SU-DHL-6 (cell line): Measurements from ENCODE around the gene ELMO1.

Source experiments
- H2AFZ ChIP-seq: fragments of 200-600 bp; sonication (generic); 2 replicates; pipeline ENCODE4 v1.6.1; 2014; ENCODE audit warnings: low read depth, mild to moderate bottlenecking, moderate library complexity, mixed read lengths, antibody characterized with exemption, low read length; ENCODE audit not compliant: severe bottlenecking
- H3F3A ChIP-seq: fragments of 200-600 bp; shearing (Covaris generic); 2 replicates; pipeline ENCODE4 v1.6.0; 2016; ENCODE audit warnings: antibody characterized with exemption, mild to moderate bottlenecking; ENCODE audit not compliant: insufficient read depth
- H3K27ac ChIP-seq: fragments of 200-600 bp; sonication (generic); 2 replicates; pipeline ENCODE4 v1.5.1; 2016; ENCODE audit warnings: low read depth, mild to moderate bottlenecking, low read length, moderate library complexity, mixed read lengths
- H3K27me3 ChIP-seq: fragments of 200-600 bp; sonication (generic), shearing (Covaris generic); 2 replicates; pipeline ENCODE4 v1.6.0; 2014; ENCODE audit warnings: mild to moderate bottlenecking, low read length
- H3K36me3 ChIP-seq: fragments of 200-600 bp; sonication (generic); 2 replicates; pipeline ENCODE4 v1.6.1; 2014; ENCODE audit warnings: mild to moderate bottlenecking, low read length, mixed read lengths
- H3K4me2 ChIP-seq: fragments of 300-600, 200-600 bp; shearing (Covaris generic), sonication (generic); 2 replicates; pipeline ENCODE4 v1.6.0; 2014; ENCODE audit warnings: low read length, low read depth, mild to moderate bottlenecking; ENCODE audit not compliant: poor library complexity, severe bottlenecking
- H3K4me3 ChIP-seq: fragments of 200-600 bp; sonication (generic); 2 replicates; pipeline ENCODE4 v1.5.1; 2014; ENCODE audit warnings: antibody characterized with exemption, low read length, mild to moderate bottlenecking, mixed read lengths; ENCODE audit not compliant: insufficient read depth, poor library complexity, severe bottlenecking
- H3K79me2 ChIP-seq: fragments of 200-600 bp; sonication (generic); 2 replicates; pipeline ENCODE4 v1.6.1; 2014; ENCODE audit warnings: mild to moderate bottlenecking, low read length, moderate library complexity; ENCODE audit not compliant: insufficient read depth
- H3K9ac ChIP-seq: fragments of 200-600 bp; sonication (generic); 2 replicates; pipeline ENCODE4 v1.7.0; 2014; ENCODE audit warnings: mild to moderate bottlenecking, low read length
- H3K9me2 ChIP-seq: fragments of 200-600 bp; sonication (generic); replicated peaks from 2 replicates; pipeline ENCODE4 v1.6.1; 2014; ENCODE audit warnings: low read length; ENCODE audit not compliant: insufficient read depth
- H3K9me3 ChIP-seq: fragments of 200-600 bp; sonication (generic); 2 replicates; pipeline ENCODE4 v1.6.1; 2014; ENCODE audit warnings: low read length, mixed read lengths; ENCODE audit not compliant: insufficient read depth
- H4K20me1 ChIP-seq: fragments of 200-600 bp; sonication (generic); 2 replicates; pipeline ENCODE4 v1.6.1; 2014; ENCODE audit warnings: low read depth, mild to moderate bottlenecking, antibody characterized with exemption, low read length, moderate library complexity, mixed read lengths
- CTCF ChIP-seq: fragments of 200-600 bp; sonication (generic); IDR thresholded peaks from one replicate; pipeline ENCODE4 v1.5.1; 2017; ENCODE audit warnings: antibody characterized with exemption, mild to moderate bottlenecking, low read length, moderate library complexity; ENCODE audit not compliant: insufficient read depth, poor library complexity, severe bottlenecking
- EZH2phosphoT487 ChIP-seq: fragments of 200-600 bp; sonication (generic), shearing (Covaris generic); conservative IDR thresholded peaks from 2 replicates; pipeline ENCODE4 v1.6.1; 2018; ENCODE audit warnings: mild to moderate bottlenecking, antibody characterized with exemption, low read length, moderate library complexity, mixed read lengths

The ELMO1 gene

DNA sequence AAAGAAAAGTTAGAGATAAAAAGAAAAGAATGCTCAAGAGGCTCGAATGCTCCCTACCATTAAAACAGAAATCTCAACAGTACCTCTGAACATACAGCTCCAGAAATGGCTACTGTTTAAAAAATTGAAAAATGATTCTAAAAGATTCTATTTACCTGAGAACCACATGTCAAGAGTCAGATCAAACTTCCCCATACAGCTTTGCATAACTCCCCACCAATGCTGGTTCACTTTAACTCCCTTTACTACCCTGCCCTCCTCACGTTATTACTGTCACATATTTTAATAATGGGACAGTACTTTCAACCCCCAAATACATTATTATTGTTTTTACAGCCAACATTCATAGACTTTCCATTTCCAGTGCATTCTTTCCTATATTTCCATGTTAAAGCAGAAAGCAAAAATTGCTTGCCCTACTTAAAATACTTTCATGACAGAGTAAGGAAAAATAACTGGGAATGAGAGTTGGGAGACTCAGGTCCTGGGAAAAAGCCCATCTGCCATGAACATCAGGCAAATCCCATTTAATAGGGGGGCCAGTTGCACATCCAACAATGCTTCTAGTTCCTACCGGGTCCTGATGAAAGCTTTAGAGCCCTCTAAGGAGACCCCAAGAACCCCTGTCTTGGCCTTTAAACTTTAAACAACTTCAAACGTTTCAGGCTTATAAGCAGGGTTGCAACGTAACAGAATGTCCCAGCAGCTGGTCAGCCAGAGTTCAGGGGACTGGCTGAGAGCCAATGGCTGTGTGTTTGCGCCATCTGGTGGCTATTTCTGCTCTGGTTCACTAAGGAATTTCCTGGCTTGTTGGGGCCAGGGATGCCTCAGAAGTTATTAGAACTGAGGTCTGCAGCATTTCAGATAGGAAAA is 247.4 kb downstream of the ELMO1 start:
- H2AFZ ChIP-seq: no peak overlapping the region
- no peak overlapping the region for H3K4me2 ChIP-seq
- H3F3A ChIP-seq: no peaks in the 10 kb centered on the region
- peaks cover 10% of the 10 kb centered on the region for H3K36me3 ChIP-seq
- H3K9me3 ChIP-seq: no peaks in the 10 kb centered on the region
- H3K27me3 ChIP-seq: no peaks in the 10 kb centered on the region
- H3K9me2 ChIP-seq: no peaks in the 10 kb centered on the region
- H3K79me2 ChIP-seq: no peaks in the 10 kb centered on the region
- no peak for TF ChIP-seq EZH2phosphoT487
- peak; percentile 97 for TF ChIP-seq CTCF
- H4K20me1 ChIP-seq: no peaks in the 10 kb centered on the region
- no peak overlapping the region for H3K27ac ChIP-seq
- H3K9ac ChIP-seq: no peak overlapping the region
- no peak overlapping the region for H3K4me3 ChIP-seq

GRCh38 chr7:37198906-37199485 is 249.7 kb downstream of the ELMO1 start:
- H3K27ac ChIP-seq: no peak overlapping the region
- no peak overlapping the region for H3K9ac ChIP-seq
- no peak overlapping the region for H3K4me2 ChIP-seq
- no peaks in the 10 kb centered on the region for H3K79me2 ChIP-seq
- H3K36me3 ChIP-seq: no peaks in the 10 kb centered on the region
- no peaks in the 10 kb centered on the region for H3F3A ChIP-seq
- no peaks in the 10 kb centered on the region for H3K9me2 ChIP-seq
- no peaks in the 10 kb centered on the region for H3K27me3 ChIP-seq
- H2AFZ ChIP-seq: no peak overlapping the region
- H4K20me1 ChIP-seq: no peaks in the 10 kb centered on the region
- H3K9me3 ChIP-seq: no peaks in the 10 kb centered on the region
- no peak overlapping the region for H3K4me3 ChIP-seq
- TF ChIP-seq EZH2phosphoT487 (no peak), CTCF (peak; percentile 99)

DNA sequence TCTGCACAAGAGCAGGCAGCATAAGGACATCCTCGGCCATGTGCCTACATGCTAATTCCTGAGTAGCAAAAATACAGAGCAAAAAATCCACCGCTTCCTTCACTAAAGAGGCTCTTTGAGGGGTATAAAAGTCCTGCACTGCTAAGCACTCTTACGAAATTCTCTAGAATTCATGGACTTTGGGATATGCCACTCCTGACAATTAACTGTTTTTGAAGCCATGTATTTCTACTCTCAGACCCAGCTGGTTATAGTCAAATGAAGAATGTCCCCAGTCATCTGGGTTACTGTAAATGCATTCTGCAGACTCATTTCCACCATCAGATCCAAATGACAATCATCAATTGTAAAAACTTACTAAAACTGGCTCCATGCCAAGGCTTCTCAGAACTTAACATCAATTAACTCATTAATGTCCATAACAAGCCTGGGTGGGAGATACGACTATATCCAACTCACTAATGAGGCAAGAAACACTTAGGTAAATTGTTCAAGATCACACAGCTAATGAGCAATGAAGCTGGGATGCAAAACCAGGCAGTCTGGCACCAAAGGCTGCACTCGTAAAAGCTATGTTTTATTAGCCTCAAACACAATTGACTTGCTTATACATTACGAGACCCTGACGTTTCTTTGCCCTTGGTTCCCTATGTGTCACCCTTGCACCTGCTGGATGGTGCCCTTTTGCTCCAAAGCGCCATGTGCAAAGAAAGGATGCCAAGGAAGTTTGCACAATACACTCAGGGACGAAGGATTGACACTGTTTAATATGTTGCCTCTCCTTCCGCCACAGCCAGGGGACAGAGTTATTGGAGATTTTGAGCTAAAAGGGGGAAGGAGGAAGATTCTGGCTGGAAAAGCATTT is 250.4 kb downstream of the ELMO1 start:
- Histone ChIP-seq H3K27ac (no peak overlapping the region), H2AFZ (no peak overlapping the region), H3K9ac (no peak overlapping the region), H3K9me3 (no peaks in the 10 kb centered on the region), H3K36me3 (no peaks in the 10 kb centered on the region), H3K9me2 (no peaks in the 10 kb centered on the region), H4K20me1 (no peaks in the 10 kb centered on the region), H3K4me3 (no peak overlapping the region), H3F3A (no peaks in the 10 kb centered on the region), H3K79me2 (no peaks in the 10 kb centered on the region), H3K4me2 (no peak overlapping the region), H3K27me3 (no peaks in the 10 kb centered on the region)
- TF ChIP-seq CTCF (no peak), EZH2phosphoT487 (no peak)
